GM21360 (cell line): Measurements from ENCODE around the gene CRYL1.

Source experiments
- ATAC-seq: cut with Tn5 transposase; IDR thresholded peaks from one replicate; pipeline ENCODE4 v1.9.1; 2021; ENCODE audit warnings: mild to moderate bottlenecking, moderate library complexity; ENCODE audit not compliant: unreplicated experiment

CRYL1 gene

GRCh38 chr13:20428666-20429644, 96.7 kb downstream of the CRYL1 start:
- no peak for ATAC-seq

- ATAC-seq = no peak
These were observed 98.8 kb downstream of the CRYL1 start for GRCh38 chr13:20426766-20427448.

- no peak for ATAC-seq
These were observed 99.8 kb downstream of the CRYL1 start for GRCh38 chr13:20425819-20426219.

GRCh38 chr13:20424949-20425348, 100.7 kb downstream of the CRYL1 start:
- no peak for ATAC-seq

GRCh38 chr13:20424559-20424852, 101.2 kb downstream of the CRYL1 start:
- no peak for ATAC-seq

- ATAC-seq = no peak
These were observed 103.3 kb downstream of the CRYL1 start for GRCh38 chr13:20422362-20422761.

GRCh38 chr13:20420938-20421337, 104.7 kb downstream of the CRYL1 start:
- ATAC-seq = no peak

GRCh38 chr13:20418953-20419352, 106.7 kb downstream of the CRYL1 start:
- ATAC-seq = no peak

GRCh38 chr13:20416223-20416745, 109.4 kb downstream of the CRYL1 start:
- ATAC-seq = no peak

GRCh38 chr13:20415694-20416107, 110.0 kb downstream of the CRYL1 start:
- ATAC-seq = no peak

GRCh38 chr13:20415306-20415679, 110.4 kb downstream of the CRYL1 start:
- ATAC-seq = no peak

GRCh38 chr13:20414546-20415305, 110.9 kb downstream of the CRYL1 start:
- no peak for ATAC-seq

GRCh38 chr13:20412691-20413355, 112.8 kb downstream of the CRYL1 start:
- no peak for ATAC-seq

GRCh38 chr13:20411638-20412342, 113.9 kb downstream of the CRYL1 start:
- no peak for ATAC-seq

- no peak for ATAC-seq
These were observed 114.9 kb downstream of the CRYL1 start for GRCh38 chr13:20410726-20411125.

GRCh38 chr13:20408181-20408580, 117.5 kb downstream of the CRYL1 start:
- ATAC-seq = no peak

GRCh38 chr13:20407759-20408158, 117.9 kb downstream of the CRYL1 start:
- ATAC-seq = no peak

- no peak for ATAC-seq
These were observed 120.0 kb downstream of the CRYL1 start for GRCh38 chr13:20405691-20406090.

- ATAC-seq = no peak
These were observed 121.0 kb downstream of the CRYL1 start for GRCh38 chr13:20404488-20405222.
